GM12878 (cell line): ENCODE results near the gene FBLN5.

ENCODE experiments used
- FOXM1 ChIP-seq: IDR thresholded peaks from 2 replicates; pipeline ENCODE4 v1.6.1; 2012; ENCODE audit warnings: low read depth, mild to moderate bottlenecking, inconsistent platforms, low read length, moderate library complexity
- GATAD2B ChIP-seq: fragments of 450-650 bp; conservative IDR thresholded peaks from 2 replicates; pipeline ENCODE4 v1.6.1; 2017; ENCODE audit warnings: low read depth, mild to moderate bottlenecking, moderate library complexity
- TF ChIP-seq, protein P1 (sequence below), 3 experiments: IDR thresholded peaks in 2 of 3; conservative IDR thresholded peaks in 1 of 3; 2 replicates each; pipeline ENCODE4 v1.5.1; 2011; ENCODE audit warnings: low read depth in 3 of 3, low read length in 3 of 3, mild to moderate bottlenecking in 3 of 3, control low read depth in 2 of 3, moderate library complexity in 2 of 3, inconsistent platforms in 1 of 3, mixed read lengths in 1 of 3; ENCODE audit not compliant: control insufficient read depth in 2 of 3, insufficient read depth in 1 of 3; ENCODE audit errors: extremely low read depth in 1 of 3

DNA sequence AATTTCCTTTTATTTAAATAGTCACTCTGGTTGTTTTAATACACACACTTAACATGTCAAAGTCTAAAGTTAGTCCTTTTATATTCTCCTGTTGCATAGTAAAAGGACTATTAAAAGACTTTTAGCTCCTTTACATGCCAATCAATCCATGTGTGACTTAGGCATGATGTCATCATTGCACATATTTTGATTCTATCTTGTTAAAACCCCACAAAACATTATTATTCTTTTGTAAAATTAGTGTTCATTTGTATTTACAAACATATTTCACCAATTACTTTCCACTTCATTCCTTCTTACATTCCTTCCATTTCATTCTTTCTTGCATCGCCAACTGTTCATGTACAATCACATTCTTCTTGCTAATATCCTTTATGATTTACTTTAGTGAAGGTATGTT lies 119.7 kb downstream of the FBLN5 start:
- TF ChIP-seq FOXM1 (no peak), GATAD2B (no peak)
- TF ChIP-seq, protein P1, sequence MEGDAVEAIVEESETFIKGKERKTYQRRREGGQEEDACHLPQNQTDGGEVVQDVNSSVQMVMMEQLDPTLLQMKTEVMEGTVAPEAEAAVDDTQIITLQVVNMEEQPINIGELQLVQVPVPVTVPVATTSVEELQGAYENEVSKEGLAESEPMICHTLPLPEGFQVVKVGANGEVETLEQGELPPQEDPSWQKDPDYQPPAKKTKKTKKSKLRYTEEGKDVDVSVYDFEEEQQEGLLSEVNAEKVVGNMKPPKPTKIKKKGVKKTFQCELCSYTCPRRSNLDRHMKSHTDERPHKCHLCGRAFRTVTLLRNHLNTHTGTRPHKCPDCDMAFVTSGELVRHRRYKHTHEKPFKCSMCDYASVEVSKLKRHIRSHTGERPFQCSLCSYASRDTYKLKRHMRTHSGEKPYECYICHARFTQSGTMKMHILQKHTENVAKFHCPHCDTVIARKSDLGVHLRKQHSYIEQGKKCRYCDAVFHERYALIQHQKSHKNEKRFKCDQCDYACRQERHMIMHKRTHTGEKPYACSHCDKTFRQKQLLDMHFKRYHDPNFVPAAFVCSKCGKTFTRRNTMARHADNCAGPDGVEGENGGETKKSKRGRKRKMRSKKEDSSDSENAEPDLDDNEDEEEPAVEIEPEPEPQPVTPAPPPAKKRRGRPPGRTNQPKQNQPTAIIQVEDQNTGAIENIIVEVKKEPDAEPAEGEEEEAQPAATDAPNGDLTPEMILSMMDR (IDR thresholded peaks at IDR 0.05 in 2 of 3, conservative IDR thresholded peaks at IDR 0.05 in 1 of 3; ENCODE audit: control insufficient read depth in 2 of 3, extremely low read depth in 1 of 3, insufficient read depth in 1 of 3, low read depth in 3 of 3, low read length in 3 of 3), result no peak
